GM18519 (cell line): ENCODE data around the gene POLR1A.

Source experiments
- ATAC-seq: cut with Tn5 transposase; IDR thresholded peaks from one replicate; pipeline ENCODE4 v1.9.1; 2021; ENCODE audit warnings: mild to moderate bottlenecking, moderate library complexity; ENCODE audit not compliant: unreplicated experiment, low FRiP score

POLR1A gene

DNA sequence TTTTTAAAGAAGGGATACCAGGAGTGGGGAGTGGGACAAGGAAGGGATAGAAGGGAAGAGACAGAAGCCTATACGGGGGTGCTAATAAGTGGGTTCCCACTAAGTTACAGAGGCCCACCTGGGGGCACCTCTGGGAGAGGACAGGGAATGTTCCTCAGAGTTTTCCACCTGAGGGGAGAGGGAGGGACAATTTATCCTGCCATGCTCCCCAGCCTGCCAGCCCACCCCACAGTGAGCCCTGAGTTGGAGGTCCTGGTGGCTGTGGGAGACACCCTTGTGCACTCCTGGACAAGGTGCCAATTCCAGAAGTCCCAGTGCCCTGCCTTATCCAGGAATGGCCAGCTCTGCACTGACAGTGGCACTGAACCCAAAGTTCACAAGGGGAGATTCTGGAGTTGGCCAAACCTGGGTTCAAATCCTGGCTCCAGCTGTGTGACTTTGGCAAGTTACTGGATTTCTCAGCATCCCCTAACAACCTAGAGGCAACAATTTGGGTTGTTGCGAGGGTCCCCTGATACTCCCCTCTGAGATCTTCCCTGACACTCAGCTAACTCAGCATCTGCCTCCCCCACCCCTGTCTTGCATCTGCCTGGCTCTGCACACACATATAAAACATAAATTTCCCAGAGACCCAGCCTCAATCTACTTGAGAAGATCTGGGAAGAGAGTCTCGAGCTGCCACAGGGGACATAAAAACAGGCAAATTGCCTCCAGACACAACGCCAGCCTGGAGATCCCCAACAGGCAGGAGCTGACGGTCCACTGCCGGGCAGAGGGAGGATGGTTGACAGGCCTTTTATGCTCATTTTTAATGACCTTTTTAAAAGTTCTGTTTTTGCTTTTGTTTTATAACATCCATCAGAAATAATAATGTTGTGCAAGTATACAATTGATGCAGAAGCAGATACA is 118.2 kb downstream of the POLR1A start:
- ATAC-seq = no peak

- ATAC-seq = no peak
These were observed 119.6 kb downstream of the POLR1A start for GRCh38 chr2:85986121-85986520.

- no peak for ATAC-seq
These were observed 120.9 kb downstream of the POLR1A start for GRCh38 chr2:85984788-85985187.

GRCh38 chr2:85983766-85984165 is 121.9 kb downstream of the POLR1A start:
- ATAC-seq = no peak

- ATAC-seq = no peak
These were observed 124.0 kb downstream of the POLR1A start for GRCh38 chr2:85981579-85982247.

- no peak for ATAC-seq
These were observed 126.6 kb downstream of the POLR1A start for GRCh38 chr2:85978883-85979780.

DNA sequence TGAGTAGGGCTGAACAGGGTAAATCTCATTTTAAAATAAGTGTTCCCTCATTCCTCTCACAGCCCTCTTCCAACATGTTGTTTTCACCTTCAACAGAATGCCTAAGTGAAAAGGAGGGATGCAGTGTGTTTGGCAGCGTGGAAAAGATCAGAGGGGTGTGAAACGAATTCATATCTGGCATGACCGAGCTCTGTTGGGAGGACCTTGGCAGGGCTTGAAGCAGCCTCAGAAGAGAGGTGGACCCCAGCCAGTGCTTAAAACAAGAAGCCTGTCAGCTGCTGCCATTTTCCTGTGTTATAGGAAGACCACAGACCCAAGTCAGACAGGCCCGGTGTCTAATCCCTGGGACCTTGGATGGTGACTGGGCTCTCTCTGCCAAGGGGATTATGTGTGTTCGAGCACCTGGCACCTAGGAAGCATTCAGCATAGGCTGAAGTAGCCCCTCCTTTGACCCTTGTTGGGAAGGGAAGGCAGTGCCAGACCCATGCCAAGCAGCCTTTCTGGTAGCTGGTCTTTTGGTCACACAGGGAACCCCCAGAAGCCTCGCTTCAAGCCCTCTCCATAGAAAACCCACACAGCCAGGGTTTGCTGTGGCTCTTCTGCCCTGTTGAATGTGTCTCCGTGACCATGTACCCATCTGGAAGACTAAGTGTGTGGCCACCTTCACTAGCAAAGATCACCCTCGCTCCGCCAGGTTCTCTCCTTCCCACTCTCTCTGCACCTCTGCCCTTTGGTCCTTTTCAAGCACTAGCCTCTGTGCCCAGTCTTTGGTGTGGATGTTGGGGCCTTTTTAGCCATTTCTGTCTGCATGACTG is 129.4 kb downstream of the POLR1A start:
- no peak for ATAC-seq

DNA sequence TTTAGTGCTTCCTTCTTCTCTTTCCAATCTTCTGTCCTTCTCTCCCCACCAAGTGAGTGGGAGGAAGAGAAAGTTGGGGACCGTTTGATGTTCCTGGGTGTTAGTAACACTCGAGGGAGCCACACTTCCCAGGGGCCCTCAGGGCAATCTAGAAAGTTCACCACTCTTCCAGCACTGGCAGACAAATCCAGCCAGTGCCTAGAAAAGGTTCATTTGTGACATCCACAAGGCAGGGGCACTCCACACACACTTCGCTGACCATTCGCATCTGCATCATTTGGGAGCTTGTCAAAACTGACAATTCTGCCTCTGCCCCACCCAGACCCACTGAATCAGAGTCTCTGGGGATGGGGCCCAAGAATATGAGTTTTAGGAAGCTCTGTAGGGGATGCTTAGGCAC is 130.1 kb downstream of the POLR1A start:
- ATAC-seq = no peak

DNA sequence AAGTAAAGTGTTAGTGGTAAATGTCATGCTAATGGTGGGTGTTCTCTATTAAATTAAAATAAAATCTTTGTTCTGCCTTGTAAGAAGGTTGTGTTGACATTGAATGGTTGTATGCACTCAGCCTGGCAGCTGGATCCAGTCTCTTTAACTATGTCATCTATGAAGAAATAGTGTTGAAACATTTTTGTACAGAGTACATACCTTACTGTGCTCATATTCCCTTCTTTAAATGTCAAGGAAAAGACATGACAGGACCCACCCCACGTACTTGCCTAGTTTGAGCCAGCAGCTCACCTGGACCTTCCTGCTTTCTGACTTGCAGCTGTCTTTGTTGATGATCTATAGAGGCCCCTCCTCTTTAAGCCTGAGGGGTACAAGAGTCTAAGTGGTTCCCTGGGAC is 131.3 kb downstream of the POLR1A start:
- ATAC-seq = no peak

DNA sequence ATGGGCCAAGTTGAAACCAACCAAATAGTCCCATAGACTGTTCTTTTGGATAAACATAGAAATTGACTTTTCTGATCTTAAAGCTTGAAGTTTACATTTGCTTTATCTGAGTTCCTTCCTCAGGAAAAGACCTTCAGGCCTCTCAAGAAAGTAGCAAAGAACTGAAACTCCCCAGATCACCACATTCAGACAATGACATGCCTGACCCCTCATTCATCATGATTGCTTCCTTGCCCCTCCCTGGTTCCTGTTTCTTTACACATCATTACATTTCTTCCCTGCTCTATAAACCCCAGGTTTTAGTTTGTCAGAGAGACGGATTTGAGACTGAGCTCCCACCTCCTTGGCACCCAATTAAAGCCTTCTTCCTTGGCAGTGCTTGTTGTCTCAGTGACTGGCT is 133.3 kb downstream of the POLR1A start:
- ATAC-seq = no peak

DNA sequence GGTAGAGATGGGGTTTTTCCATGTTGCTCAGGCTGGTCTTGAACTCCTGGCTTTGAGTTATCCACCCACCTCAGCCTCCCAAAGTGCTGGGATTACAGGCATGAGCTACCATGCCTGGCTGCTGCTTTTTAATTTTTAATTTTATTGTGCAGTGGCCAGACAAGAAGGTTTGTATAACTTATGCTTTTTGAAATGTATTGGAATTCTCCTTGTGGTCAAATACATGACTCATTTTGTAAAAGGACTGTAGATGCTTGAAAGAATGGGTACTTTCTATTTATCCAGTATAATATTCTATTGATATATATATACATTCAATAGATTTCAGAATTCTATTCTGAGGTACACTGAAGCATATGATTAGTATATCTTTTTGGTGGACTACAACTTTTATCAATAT is 134.3 kb downstream of the POLR1A start:
- ATAC-seq = no peak
